Uterus (tissue), 2 donors: Measurements from ENCODE around the gene ILF3.

Experiments used
- POLR2A ChIP-seq, 2 donors: fragments of 450-650 bp; IDR thresholded peaks; one replicate each; pipeline ENCODE4 v1.6.1; 2016; ENCODE audit warnings: antibody characterized with exemption in 2 of 2, mild to moderate bottlenecking in 1 of 2, moderate library complexity in 1 of 2
- TF ChIP-seq, protein P1 (sequence below), 4 experiments: fragments of 200-600 bp in 2 of 4; fragments of 450-650 bp in 2 of 4; sonication (generic) in 2 of 4; IDR thresholded peaks; one replicate each; pipeline ENCODE4 v1.5.1; 2016 to 2019; ENCODE audit warnings: antibody characterized with exemption in 4 of 4, mild to moderate bottlenecking in 2 of 4, moderate library complexity in 1 of 4

DNA sequence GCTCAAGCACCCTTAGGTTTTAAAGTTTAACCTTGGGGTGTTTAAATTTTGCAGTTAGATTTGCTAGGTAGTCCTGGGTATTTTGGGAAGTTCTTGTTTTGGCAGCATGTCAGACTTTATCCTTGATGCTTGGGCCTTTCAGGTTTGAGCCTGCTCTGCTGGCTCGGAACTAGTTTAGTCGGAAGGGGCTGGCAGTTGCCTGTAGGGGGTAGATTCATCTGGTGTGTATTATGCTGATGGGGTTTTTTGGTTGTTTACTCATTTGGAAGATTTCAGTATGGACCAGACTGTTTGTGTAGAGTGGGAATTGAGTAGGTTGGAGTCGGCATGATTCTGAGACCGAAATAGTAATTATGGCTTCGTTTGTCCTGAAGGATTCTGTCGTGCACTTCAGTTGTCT, 15.1 kb downstream of the ILF3 start:
- TF ChIP-seq POLR2A (IDR thresholded peaks at IDR 0.05): no peak
- TF ChIP-seq, protein P1, sequence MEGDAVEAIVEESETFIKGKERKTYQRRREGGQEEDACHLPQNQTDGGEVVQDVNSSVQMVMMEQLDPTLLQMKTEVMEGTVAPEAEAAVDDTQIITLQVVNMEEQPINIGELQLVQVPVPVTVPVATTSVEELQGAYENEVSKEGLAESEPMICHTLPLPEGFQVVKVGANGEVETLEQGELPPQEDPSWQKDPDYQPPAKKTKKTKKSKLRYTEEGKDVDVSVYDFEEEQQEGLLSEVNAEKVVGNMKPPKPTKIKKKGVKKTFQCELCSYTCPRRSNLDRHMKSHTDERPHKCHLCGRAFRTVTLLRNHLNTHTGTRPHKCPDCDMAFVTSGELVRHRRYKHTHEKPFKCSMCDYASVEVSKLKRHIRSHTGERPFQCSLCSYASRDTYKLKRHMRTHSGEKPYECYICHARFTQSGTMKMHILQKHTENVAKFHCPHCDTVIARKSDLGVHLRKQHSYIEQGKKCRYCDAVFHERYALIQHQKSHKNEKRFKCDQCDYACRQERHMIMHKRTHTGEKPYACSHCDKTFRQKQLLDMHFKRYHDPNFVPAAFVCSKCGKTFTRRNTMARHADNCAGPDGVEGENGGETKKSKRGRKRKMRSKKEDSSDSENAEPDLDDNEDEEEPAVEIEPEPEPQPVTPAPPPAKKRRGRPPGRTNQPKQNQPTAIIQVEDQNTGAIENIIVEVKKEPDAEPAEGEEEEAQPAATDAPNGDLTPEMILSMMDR (IDR thresholded peaks at IDR 0.05): no peak
